Fibroblast of the aortic adventitia (primary cell): ENCODE measurements around the gene FBXO5. TPM values are rescaled to one million over a fixed set of nuclear protein-coding genes. Genes with fewer than 3 reads are reported as not detected.
"Not testable (repeated sequence)": the region's sequence is repeated elsewhere in the genome, so short reads cannot be mapped to it uniquely, and the experiment has no call there.

Experiments
- DNase-seq: peaks from one replicate; pipeline ENCODE4 v3.0.0-alpha.2; 2010; ENCODE audit warnings: low read depth
- H3K4me3 ChIP-seq: 2 replicates; pipeline ENCODE4 v1.5.1; 2011; ENCODE audit warnings: low read depth, mild to moderate bottlenecking, control low read depth, low read length, moderate library complexity
- CTCF ChIP-seq: IDR thresholded peaks from 2 replicates; pipeline ENCODE4 v1.5.1; 2011; ENCODE audit warnings: mild to moderate bottlenecking, low read length, control low read depth, inconsistent platforms; ENCODE audit not compliant: insufficient read depth
- total RNA-seq: library from RNA; depleted of rRNA; stranded (reverse); fragments of >200 nt; gene quantifications from 2 replicates; pipeline ENCODE4 v1.2.3, GENCODE V29; 2012; ENCODE audit warnings: low replicate concordance

The FBXO5 gene
- total RNA-seq, 1 donor = 52.9 TPM

GRCh38 chr6:153003366-153003690 is 20.5 kb upstream of the FBXO5 start:
- DNase-seq = no peak
- peak; percentile 2 for TF ChIP-seq CTCF
- H3K4me3 ChIP-seq = peak overlapping the region; percentile 84

DNA sequence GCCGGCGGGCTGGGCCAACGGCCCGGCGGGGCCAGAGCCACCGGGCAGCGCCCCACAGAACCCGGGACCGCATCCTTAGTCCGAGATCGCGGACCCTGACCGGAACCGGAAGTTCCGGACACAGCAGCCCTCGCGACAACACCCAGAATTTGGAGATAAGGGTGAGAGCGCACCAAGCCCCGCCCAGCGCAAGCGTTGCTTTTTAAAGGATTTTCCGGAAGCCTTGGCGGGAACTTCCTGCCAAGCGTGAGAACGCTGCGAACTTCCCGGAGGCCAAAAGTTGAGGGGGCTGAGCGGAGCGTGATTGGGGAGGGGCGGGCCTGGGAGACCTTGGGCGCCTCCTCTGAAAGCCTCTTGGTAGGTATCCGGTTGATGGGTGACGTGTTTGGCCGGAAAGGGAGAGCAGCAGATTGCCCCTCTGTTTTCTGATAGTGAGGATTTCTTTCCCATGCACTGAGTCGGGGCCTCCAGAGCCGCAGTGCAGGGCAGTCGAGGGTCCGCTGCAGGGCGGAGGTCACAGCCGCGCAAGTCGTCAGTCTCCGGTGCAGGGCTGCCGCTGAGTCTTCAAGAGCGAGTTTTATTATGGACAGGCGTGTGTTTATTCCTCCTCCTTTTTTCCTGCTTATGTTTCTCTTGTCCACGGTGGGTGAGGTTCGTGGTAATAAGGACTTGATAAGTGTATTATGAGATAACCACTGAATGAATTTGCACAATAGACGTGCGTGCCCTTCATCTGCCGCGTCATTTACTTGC is 19.9 kb upstream of the FBXO5 start, which contains the start of gene MTRF1L:
Gene MTRF1L, minus strand, starts transcription at position 97 of the 753 bp plus-strand sequence. Its CDS starts 24 bp downstream, at position 73.
- peak; percentile 97 for DNase-seq
- peak within 1 kb of the TSS; percentile 84 for H3K4me3 ChIP-seq
- no peak for TF ChIP-seq CTCF

- DNase-seq = no peak
Observed at GRCh38 chr6:153001767-153002612, 19.1 kb upstream of the FBXO5 start.

GRCh38 chr6:153000790-153001189 is 17.9 kb upstream of the FBXO5 start:
- H3K4me3 ChIP-seq = peak overlapping the region; percentile 84
- not testable (repeated sequence) for DNase-seq

More at GRCh38 chr6:153001767-153002612, 19.1 kb upstream of the FBXO5 start:
- peak overlapping the region; percentile 84 for H3K4me3 ChIP-seq
- no peak for TF ChIP-seq CTCF

DNA sequence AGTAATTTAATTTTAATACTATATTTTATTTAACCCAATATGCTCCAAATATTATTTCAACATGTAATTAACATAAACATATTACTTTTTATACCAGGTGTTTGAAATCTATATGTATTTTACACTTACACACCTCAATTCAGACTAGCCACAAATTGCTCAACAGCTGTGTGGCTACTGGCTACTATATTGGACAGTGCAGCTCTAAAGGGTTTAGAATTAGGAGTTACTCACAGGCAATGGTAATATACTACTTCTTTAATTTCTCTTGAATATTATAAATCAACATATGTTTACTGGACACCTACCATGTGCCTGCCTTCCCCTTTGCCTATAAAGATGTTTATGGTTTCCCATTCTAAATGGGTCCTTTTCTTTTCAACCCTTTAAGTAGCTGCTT is 17.4 kb upstream of the FBXO5 start:
- TF ChIP-seq CTCF = no peak
- no peak for DNase-seq
- H3K4me3 ChIP-seq = peak overlapping the region; percentile 29

GRCh38 chr6:152999538-152999937 is 16.7 kb upstream of the FBXO5 start:
- DNase-seq, H3K4me3 ChIP-seq: not testable (repeated sequence)

DNA sequence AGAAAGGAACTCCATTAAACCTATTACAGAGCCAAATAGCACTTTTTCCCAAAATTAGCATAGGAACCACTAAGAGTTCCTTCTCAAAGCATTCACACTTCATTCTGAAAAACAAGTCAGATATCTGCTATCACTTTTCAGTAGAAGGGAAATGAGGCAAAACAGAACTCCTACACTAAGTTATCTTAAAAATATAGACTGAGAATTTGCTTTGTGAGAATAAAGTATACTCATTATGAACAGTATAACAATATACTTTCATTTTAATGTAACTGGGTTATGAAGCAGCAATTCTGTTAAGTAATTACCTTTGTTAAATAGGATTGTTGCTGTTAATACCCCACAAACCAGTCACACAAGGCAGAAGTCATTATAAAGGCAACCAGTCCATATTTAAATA is 11.0 kb upstream of the FBXO5 start:
- TF ChIP-seq CTCF = no peak
- H3K4me3 ChIP-seq = no peak overlapping the region
- no peak for DNase-seq
